GM12878 (cell line): ENCODE measurements around the gene ADCK1. TPM values are rescaled to one million over a fixed set of nuclear protein-coding genes. Genes with fewer than 3 reads are reported as not detected.

ENCODE experiments used
- ATAC-seq: fragments of 200-7000 bp; cut with Tn5 transposase; 3 replicates; pipeline ENCODE4 v1.9.1; 2020; ENCODE audit warnings: mild to moderate bottlenecking, moderate library complexity
- BruUV-seq: library from RNA; stranded (reverse); fragments of 400-500 nt; replicated peaks from 2 replicates; lab custom pipeline; 2021; lab: Mats Ljungman, UMichigan
- CTCF ChIA-PET: fragments of 300-600 bp; sonication (Branson Sonifier 250); formaldehyde crosslinking; extraction: SDS; loops from one replicate; lab custom pipeline; 2021; ENCODE audit warnings: inconsistent platforms; lab: Yijun Ruan, JAX
- POLR2A ChIA-PET: fragments of 350-600 bp; formaldehyde crosslinking; extraction: SDS; loops from one replicate; lab custom pipeline; 2021; ENCODE audit warnings: inconsistent platforms; lab: Charles Lee
- RAD21 ChIA-PET: fragments of 300-600 bp; sonication (Branson Sonifier 250); formaldehyde crosslinking; loops from one replicate; lab custom pipeline; 2023; ENCODE audit warnings: antibody characterized with exemption; ENCODE audit not compliant: unreplicated experiment; lab: Charles Lee
- SMC1A ChIA-PET: fragments of 300-600 bp; sonication (Branson Sonifier 250); formaldehyde crosslinking; loops from one replicate; lab custom pipeline; 2023; ENCODE audit not compliant: unreplicated experiment, uncharacterized antibody; lab: Charles Lee
- DNase-seq: peaks from one replicate; pipeline ENCODE4 v3.0.0-alpha.2; 2011; ENCODE audit warnings: low read depth, low spot score
- FAIRE-seq: peaks from 3 replicates; lab custom pipeline; 2011; peaks lifted over from hg19 to GRCh38; lab: Jason Lieb, UNC
- H2AFZ ChIP-seq: 2 replicates; pipeline ENCODE4 v1.6.0; 2011; ENCODE audit warnings: low read depth, low read length, control low read depth; ENCODE audit not compliant: control insufficient read depth
- H3K27ac ChIP-seq: 2 replicates; pipeline ENCODE4 v1.5.1; 2011; ENCODE audit warnings: control low read depth; ENCODE audit not compliant: control insufficient read depth, insufficient read depth
- H3K27me3 ChIP-seq, 2 experiments: replicated peaks in 1 of 2; 2 replicates each; pipeline versions ENCODE4 v1.6.0 to v1.6.1; 2011; ENCODE audit warnings: low read length in 1 of 2; ENCODE audit not compliant: control insufficient read depth in 2 of 2, insufficient read depth in 2 of 2
- H3K36me3 ChIP-seq, 2 experiments: 2 replicates each; pipeline ENCODE4 v1.5.1; 2011; ENCODE audit warnings: low read length in 1 of 2; ENCODE audit not compliant: control insufficient read depth in 2 of 2, insufficient read depth in 2 of 2
- H3K4me1 ChIP-seq: 2 replicates; pipeline ENCODE4 v1.6.1; 2011; ENCODE audit warnings: mild to moderate bottlenecking, low read length, moderate library complexity, mixed read lengths; ENCODE audit not compliant: control insufficient read depth, insufficient read depth
- H3K4me2 ChIP-seq: 2 replicates; pipeline ENCODE4 v1.6.0; 2011; ENCODE audit warnings: control low read depth; ENCODE audit not compliant: control insufficient read depth, insufficient read depth
- H3K4me3 ChIP-seq: fragments of 200-600 bp; sonication (generic); 2 replicates; pipeline ENCODE4 v1.5.1; 2016
- H3K79me2 ChIP-seq: 2 replicates; pipeline ENCODE4 v1.6.0; 2011; ENCODE audit warnings: low read length; ENCODE audit not compliant: control insufficient read depth, insufficient read depth
- H3K9ac ChIP-seq: 2 replicates; pipeline ENCODE4 v1.8.0; 2011; ENCODE audit warnings: low read length, control low read depth, mixed read lengths; ENCODE audit not compliant: control insufficient read depth, insufficient read depth
- H3K9me3 ChIP-seq: replicated peaks from 3 replicates; pipeline ENCODE4 v1.5.1; 2011; ENCODE audit warnings: mild to moderate bottlenecking, low read length; ENCODE audit not compliant: control insufficient read depth, insufficient read depth
- H4K20me1 ChIP-seq: 2 replicates; pipeline ENCODE4 v1.6.0; 2011; ENCODE audit not compliant: control insufficient read depth, insufficient read depth
- CBX5 ChIP-seq: sonication (generic); IDR thresholded peaks from 2 replicates; pipeline ENCODE4 v1.6.1; 2016; ENCODE audit warnings: low read depth, moderate library complexity, mild to moderate bottlenecking, inconsistent platforms
- FOS ChIP-seq: IDR thresholded peaks from 3 replicates; pipeline ENCODE4 v1.6.1; 2011; ENCODE audit warnings: borderline replicate concordance; ENCODE audit not compliant: insufficient read length; ENCODE audit errors: extremely low read depth
- FOXM1 ChIP-seq: IDR thresholded peaks from 2 replicates; pipeline ENCODE4 v1.6.1; 2012; ENCODE audit warnings: low read depth, mild to moderate bottlenecking, inconsistent platforms, low read length, moderate library complexity
- GABPA ChIP-seq: IDR thresholded peaks from 2 replicates; pipeline ENCODE4 v1.6.1; 2014; ENCODE audit warnings: antibody characterized with exemption, low read depth, mild to moderate bottlenecking, inconsistent platforms
- GATAD2B ChIP-seq: fragments of 450-650 bp; conservative IDR thresholded peaks from 2 replicates; pipeline ENCODE4 v1.6.1; 2017; ENCODE audit warnings: low read depth, mild to moderate bottlenecking, moderate library complexity
- HDAC2 ChIP-seq: fragments of 200-600 bp; sonication (generic); IDR thresholded peaks from 2 replicates; pipeline ENCODE4 v1.6.1; 2017
- HDGF ChIP-seq: fragments of 450-650 bp; IDR thresholded peaks from 2 replicates; pipeline ENCODE4 v1.6.1; 2016; ENCODE audit warnings: antibody characterized with exemption
- IRF4 ChIP-seq: IDR thresholded peaks from 2 replicates; pipeline ENCODE4 v1.6.1; 2011; ENCODE audit warnings: low read depth, low read length
- JUND ChIP-seq: IDR thresholded peaks from 2 replicates; pipeline ENCODE4 v1.6.1; 2012; ENCODE audit warnings: low read depth, mild to moderate bottlenecking, low read length, improper control_type of control experiment, moderate library complexity
- MEF2A ChIP-seq: IDR thresholded peaks from 2 replicates; pipeline ENCODE4 v1.6.1; 2011; ENCODE audit warnings: low read depth, mild to moderate bottlenecking, low read length, moderate library complexity; ENCODE audit not compliant: insufficient read depth
- NR2F1 ChIP-seq: fragments of 450-650 bp; conservative IDR thresholded peaks from 2 replicates; pipeline ENCODE4 v1.6.1; 2017; ENCODE audit warnings: mild to moderate bottlenecking
- NRF1 ChIP-seq: conservative IDR thresholded peaks from 2 replicates; pipeline ENCODE4 v1.6.1; 2011; ENCODE audit warnings: mild to moderate bottlenecking, low read depth, low read length, improper control_type of control experiment
- POLR2A ChIP-seq: IDR thresholded peaks from 2 replicates; pipeline ENCODE4 v1.6.1; 2011; ENCODE audit warnings: low read depth, mild to moderate bottlenecking, low read length
- SIN3A ChIP-seq: IDR thresholded peaks from 2 replicates; pipeline ENCODE4 v1.6.1; 2012; ENCODE audit warnings: low read depth, low read length, improper control_type of control experiment
- SMARCA5 ChIP-seq: fragments of 450-650 bp; IDR thresholded peaks from 2 replicates; pipeline ENCODE4 v1.6.1; 2017; ENCODE audit warnings: mild to moderate bottlenecking
- SREBF1 ChIP-seq: IDR thresholded peaks from 2 replicates; pipeline ENCODE4 v1.6.1; 2012; ENCODE audit warnings: mild to moderate bottlenecking, low read length
- STAT3 ChIP-seq: IDR thresholded peaks from 2 replicates; pipeline ENCODE4 v1.6.1; 2011; ENCODE audit warnings: low read depth, low read length, improper control_type of control experiment
- TAF1 ChIP-seq: IDR thresholded peaks from 2 replicates; pipeline ENCODE4 v1.6.1; 2011; ENCODE audit warnings: mild to moderate bottlenecking, low read depth, low read length, borderline replicate concordance
- YY1 ChIP-seq: IDR thresholded peaks from 2 replicates; pipeline ENCODE4 v1.6.1; 2011; ENCODE audit warnings: low read depth, mild to moderate bottlenecking, low read length
- ZNF217 ChIP-seq: fragments of 450-650 bp; IDR thresholded peaks from 2 replicates; pipeline ENCODE4 v1.6.1; 2017; ENCODE audit warnings: antibody characterized with exemption, mild to moderate bottlenecking
- ZNF24 ChIP-seq: fragments of 450-650 bp; IDR thresholded peaks from 2 replicates; pipeline ENCODE4 v1.6.1; 2017; ENCODE audit warnings: antibody characterized with exemption, mild to moderate bottlenecking
- ZNF274 ChIP-seq: IDR thresholded peaks from one replicate; pipeline ENCODE4 v1.8.0; 2011; ENCODE audit not compliant: insufficient read length, insufficient read depth
- WGBS: methylation state at CpG from one replicate; pipeline ENCODE4 v1.1.6; 2016; ENCODE audit warnings: low lambda C conversion rate; ENCODE audit not compliant: insufficient replicate concordance, insufficient coverage; ENCODE audit errors: missing lambda C conversion rate; 5-methylcytosine and 5-hydroxymethylcytosine counted together
- in situ Hi-C: fragments of 300-500 bp; cut with MboI; formaldehyde crosslinking; loops from 9 replicates; pipeline ENCODE4 v1.14.3; 2018; ENCODE audit warnings: mixed read lengths
- intact Hi-C: fragments of 100-400 bp; cut with micrococcal nuclease; formaldehyde crosslinking; loops from one replicate; pipeline ENCODE4 v1.14.2; 2022; ENCODE audit not compliant: unreplicated experiment
- polyA plus RNA-seq, 11 experiments: library from polyadenylated mRNA; depleted of rRNA in 4 of 11; unstranded in 6 of 11; stranded (reverse) in 5 of 11; fragments of >200 nt; fragmentation: Nextera tagmentation in 4 of 11; fragmentation: Illumina TruSeq in 1 of 11; extraction: Ambion mirVana in 4 of 11; extraction: Trizol in 1 of 11; gene quantifications; 1 replicate in 1 of 11; 2 replicates in 10 of 11; pipeline versions ENCODE4 v1.2.1 to v1.2.3, GENCODE V29; 2011 to 2016; ENCODE audit warnings: inconsistent platforms in 2 of 11, missing spikeins in 2 of 11, low read depth in 1 of 11
- total RNA-seq, 4 experiments: library from RNA; depleted of rRNA in 3 of 4; stranded (reverse); fragments of >200 nt in 3 of 4; fragmentation: Illumina TruSeq in 1 of 4; extraction: Trizol in 1 of 4; gene quantifications; 2 replicates each; pipeline versions ENCODE4 v1.2.1 to v1.2.3, GENCODE V29; 2013 to 2021
- TF ChIP-seq, protein P1 (sequence below): fragments of 450-650 bp; IDR thresholded peaks from 2 replicates; pipeline ENCODE4 v1.6.1; 2016; ENCODE audit warnings: mild to moderate bottlenecking
- TF ChIP-seq, protein P2 (sequence below): fragments of 150-350 bp; IDR thresholded peaks from 2 replicates; pipeline ENCODE4 v1.6.1; 2014; ENCODE audit warnings: mild to moderate bottlenecking, low read depth, low read length

The ADCK1 gene
- total and polyA plus RNA-seq, 10 of the 15 experiments (the other 5 are each of a cell fraction or from before 2014, with no cell fraction given) = 3.3 to 8.5 (median 5.1) TPM

DNA sequence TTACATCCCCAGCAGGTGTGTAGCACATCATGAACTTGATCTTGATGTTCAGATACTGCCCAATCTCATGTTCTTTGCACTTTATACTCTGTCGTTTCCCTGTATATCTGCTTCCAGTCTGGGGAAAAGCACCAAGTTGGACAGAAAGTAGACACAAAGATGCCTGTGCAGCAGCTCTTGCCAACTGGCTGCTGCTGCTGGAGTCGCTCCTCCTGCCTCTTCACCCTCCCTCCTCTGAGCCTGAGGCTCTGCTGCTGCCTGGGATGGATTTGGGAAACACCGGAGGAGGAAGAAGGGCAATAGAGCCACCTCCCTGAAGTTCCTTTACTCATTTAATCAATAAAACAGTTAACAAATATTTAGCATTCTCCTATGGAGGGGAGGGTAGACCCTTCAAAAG is 32.4 kb downstream of the ADCK1 start (continued):
- TF ChIP-seq JUND = no peak
- TF ChIP-seq GABPA = no peak
- TF ChIP-seq NRF1 = no peak
- TF ChIP-seq, protein P1, sequence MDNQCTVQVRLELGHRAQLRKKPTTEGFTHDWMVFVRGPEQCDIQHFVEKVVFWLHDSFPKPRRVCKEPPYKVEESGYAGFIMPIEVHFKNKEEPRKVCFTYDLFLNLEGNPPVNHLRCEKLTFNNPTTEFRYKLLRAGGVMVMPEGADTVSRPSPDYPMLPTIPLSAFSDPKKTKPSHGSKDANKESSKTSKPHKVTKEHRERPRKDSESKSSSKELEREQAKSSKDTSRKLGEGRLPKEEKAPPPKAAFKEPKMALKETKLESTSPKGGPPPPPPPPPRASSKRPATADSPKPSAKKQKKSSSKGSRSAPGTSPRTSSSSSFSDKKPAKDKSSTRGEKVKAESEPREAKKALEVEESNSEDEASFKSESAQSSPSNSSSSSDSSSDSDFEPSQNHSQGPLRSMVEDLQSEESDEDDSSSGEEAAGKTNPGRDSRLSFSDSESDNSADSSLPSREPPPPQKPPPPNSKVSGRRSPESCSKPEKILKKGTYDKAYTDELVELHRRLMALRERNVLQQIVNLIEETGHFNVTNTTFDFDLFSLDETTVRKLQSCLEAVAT = no peak
- no peak for TF ChIP-seq NR2F1
- TF ChIP-seq FOS = no peak
- TF ChIP-seq FOXM1 = no peak
- TF ChIP-seq ZNF217 = no peak
- TF ChIP-seq, all 136 proteins: peak for 0

DNA sequence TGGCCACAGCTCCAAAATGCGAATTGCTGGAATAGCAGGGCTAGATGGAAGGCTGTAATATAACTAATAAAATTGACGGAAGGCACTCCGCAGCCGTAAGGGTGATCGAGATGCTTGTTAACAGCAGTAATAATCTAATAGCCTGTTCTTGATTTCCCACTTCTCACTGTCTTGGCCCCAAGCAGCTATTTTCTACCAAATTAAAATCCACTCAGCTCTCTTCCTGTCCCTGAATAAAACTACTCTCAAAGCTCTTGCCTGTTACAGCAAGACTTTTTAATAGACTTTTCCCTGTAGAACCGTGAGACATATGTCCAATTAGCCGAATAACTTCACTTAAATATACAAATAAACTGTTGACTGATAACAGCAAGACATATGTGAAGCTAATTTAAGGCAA is 38.0 kb downstream of the ADCK1 start:
- Histone ChIP-seq H3K4me2 (no peak overlapping the region), H3K9me3 (no peaks in the 10 kb centered on the region), H2AFZ (no peak overlapping the region), H3K4me1 (no peaks in the 10 kb centered on the region; the same call in 1 of the 2 replicates), H3K4me3 (no peak overlapping the region), H4K20me1 (no peaks in the 10 kb centered on the region), H3K9ac (no peak overlapping the region), H3K36me3 (no peaks in the 10 kb centered on the region), H3K27me3 (no peaks in the 10 kb centered on the region), H3K27ac (no peak overlapping the region), H3K79me2 (no peaks in the 10 kb centered on the region)
- ATAC-seq (no peak), FAIRE-seq (no peak), DNase-seq (no peak)
- TF ChIP-seq, protein P2, sequence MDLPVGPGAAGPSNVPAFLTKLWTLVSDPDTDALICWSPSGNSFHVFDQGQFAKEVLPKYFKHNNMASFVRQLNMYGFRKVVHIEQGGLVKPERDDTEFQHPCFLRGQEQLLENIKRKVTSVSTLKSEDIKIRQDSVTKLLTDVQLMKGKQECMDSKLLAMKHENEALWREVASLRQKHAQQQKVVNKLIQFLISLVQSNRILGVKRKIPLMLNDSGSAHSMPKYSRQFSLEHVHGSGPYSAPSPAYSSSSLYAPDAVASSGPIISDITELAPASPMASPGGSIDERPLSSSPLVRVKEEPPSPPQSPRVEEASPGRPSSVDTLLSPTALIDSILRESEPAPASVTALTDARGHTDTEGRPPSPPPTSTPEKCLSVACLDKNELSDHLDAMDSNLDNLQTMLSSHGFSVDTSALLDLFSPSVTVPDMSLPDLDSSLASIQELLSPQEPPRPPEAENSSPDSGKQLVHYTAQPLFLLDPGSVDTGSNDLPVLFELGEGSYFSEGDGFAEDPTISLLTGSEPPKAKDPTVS = no peak
- TF ChIP-seq HDGF (no peak), ZNF274 (no peak), NR2F1 (no peak), POLR2A (no peak), TAF1 (no peak), SIN3A (no peak), GATAD2B (no peak), CBX5 (no peak), SMARCA5 (no peak), MEF2A (no peak), IRF4 (no peak), SREBF1 (no peak), ZNF24 (no peak), HDAC2 (no peak), STAT3 (no peak), YY1 (no peak)
- TF ChIP-seq, protein P1 = no peak
- BruUV-seq = no TSS peak
- in situ Hi-C loops (no loop called here), intact Hi-C loops (no loop called here)
- RAD21 ChIA-PET = no interaction called here
- CTCF ChIA-PET = interaction anchor here (1.3 kb wide), 1 partner anchor 16 kb away, joined by 3 read pairs; no protein-coding TSS in a partner anchor
- SMC1A ChIA-PET = no interaction called here
- 93% methylated on average over 7 of the region's 7 CpGs for WGBS
- POLR2A ChIA-PET = no interaction called here
